Panc1 (cell line): ENCODE measurements around the gene SATB2. TPM values are rescaled to one million over a fixed set of nuclear protein-coding genes. Genes with fewer than 3 reads are reported as not detected.

Experiments
- ATAC-seq: fragments of 200-7000 bp; cut with Tn5 transposase; 2 replicates; pipeline ENCODE4 v1.9.1; 2020; ENCODE audit warnings: mild to moderate bottlenecking, moderate library complexity
- BruUV-seq: library from RNA; stranded (reverse); fragments of 400-500 nt; replicated peaks from 2 replicates; lab custom pipeline; 2021; lab: Mats Ljungman, UMichigan
- CTCF ChIA-PET: fragments of 300-600 bp; sonication (Branson Sonifier 250); formaldehyde crosslinking; loops from one replicate; lab custom pipeline; 2022; ENCODE audit warnings: antibody characterized with exemption; lab: Charles Lee
- POLR2A ChIA-PET: fragments of 300-600 bp; sonication (Branson Sonifier 250); formaldehyde crosslinking; loops from one replicate; lab custom pipeline; 2022; ENCODE audit warnings: antibody characterized with exemption; lab: Charles Lee
- DNase-seq: peaks from one replicate; pipeline ENCODE4 v3.0.0-alpha.2; 2010; ENCODE audit warnings: low read depth, low spot score
- H3K27ac ChIP-seq: 2 replicates; pipeline ENCODE4 v1.5.1; 2011; ENCODE audit warnings: mild to moderate bottlenecking, low read length, inconsistent platforms
- H3K27me3 ChIP-seq: fragments of 200-500 bp; sonication (Bioruptor generic); 2 replicates; pipeline ENCODE4 v1.6.0; 2014; ENCODE audit warnings: low read length, inconsistent platforms; ENCODE audit not compliant: control insufficient read depth, insufficient read depth
- H3K36me3 ChIP-seq: fragments of 200-500 bp; sonication (Bioruptor generic); 2 replicates; pipeline ENCODE4 v1.5.1; 2014; ENCODE audit warnings: inconsistent platforms, mild to moderate bottlenecking, low read length, moderate library complexity; ENCODE audit not compliant: control insufficient read depth, insufficient read depth
- H3K4me1 ChIP-seq: 2 replicates; pipeline ENCODE4 v1.5.1; 2011; ENCODE audit warnings: inconsistent platforms, mild to moderate bottlenecking, low read length, moderate library complexity; ENCODE audit not compliant: control insufficient read depth, insufficient read depth
- H3K4me3 ChIP-seq, 2 experiments: 2 replicates each; pipeline ENCODE4 v1.5.1; 2011 to 2012; ENCODE audit warnings: low read depth in 2 of 2, low read length in 2 of 2, mild to moderate bottlenecking in 2 of 2, inconsistent platforms in 1 of 2, moderate library complexity in 1 of 2
- H3K9me3 ChIP-seq: fragments of 200-500 bp; sonication (Bioruptor generic); 2 replicates; pipeline ENCODE4 v1.5.1; 2014; ENCODE audit warnings: low read depth, mild to moderate bottlenecking, inconsistent platforms, low read length, moderate library complexity; ENCODE audit not compliant: control insufficient read depth, insufficient read depth
- POLR2AphosphoS5 ChIP-seq: IDR thresholded peaks from 2 replicates; pipeline ENCODE4 v1.6.1; 2012; ENCODE audit warnings: mild to moderate bottlenecking, low read depth, low read length, moderate library complexity
- REST ChIP-seq, 2 experiments: IDR thresholded peaks; 2 replicates each; pipeline ENCODE4 v1.6.1; 2011 to 2012; ENCODE audit warnings: low read depth in 2 of 2, control low read depth in 1 of 2, low read length in 1 of 2, mild to moderate bottlenecking in 1 of 2, moderate library complexity in 1 of 2; ENCODE audit not compliant: insufficient read depth in 1 of 2
- SIN3A ChIP-seq: IDR thresholded peaks from 2 replicates; pipeline ENCODE4 v1.6.1; 2012; ENCODE audit warnings: low read depth, mild to moderate bottlenecking, low read length, moderate library complexity, borderline replicate concordance; ENCODE audit not compliant: insufficient read depth
- TCF7L2 ChIP-seq: IDR thresholded peaks from 2 replicates; pipeline ENCODE4 v1.6.1; 2011; ENCODE audit warnings: mild to moderate bottlenecking, low read depth, low read length, inconsistent platforms
- in situ Hi-C: cut with HindIII; loops from 2 replicates; pipeline ENCODE4 v1.10.0; 2016; ENCODE audit warnings: low sequenced_read_pairs, low pct_unique_long_range_greater_than_20kb
- intact Hi-C: fragments of 100-400 bp; cut with micrococcal nuclease; formaldehyde crosslinking; loops from one replicate; pipeline ENCODE4 v1.10.0; 2022; ENCODE audit not compliant: unreplicated experiment
- total RNA-seq: library from RNA; stranded (reverse); gene quantifications from one replicate; pipeline ENCODE4 v1.2.1, GENCODE V29; 2021; ENCODE audit not compliant: unreplicated experiment
- TF ChIP-seq, protein P1 (sequence below): fragments of 450-650 bp; IDR thresholded peaks from 2 replicates; pipeline ENCODE4 v1.5.1; 2017; ENCODE audit warnings: mild to moderate bottlenecking

The SATB2 gene
- total RNA-seq, 1 experiment from 2014 or later = 43.2 TPM

DNA sequence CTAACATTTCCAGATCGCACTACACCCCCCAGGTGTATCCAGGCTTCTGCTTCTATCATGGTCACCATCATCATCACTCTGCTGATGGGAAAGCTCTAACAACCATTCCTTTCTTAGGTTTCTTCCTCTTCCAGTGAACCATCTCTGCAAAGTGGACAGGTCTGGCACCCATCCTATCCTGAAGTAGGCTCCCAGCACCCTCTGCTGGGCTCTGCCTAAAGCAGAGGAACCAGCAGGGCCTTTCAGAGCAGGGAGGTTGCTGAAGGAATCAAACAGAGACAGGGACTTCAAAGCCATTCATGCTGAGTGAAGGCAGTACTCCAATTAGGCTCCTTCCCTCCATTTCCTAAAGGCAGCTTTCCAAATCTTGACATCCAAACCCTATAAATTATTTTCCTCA, 27.2 kb upstream of the SATB2 start:
- intact Hi-C loops (loop anchor here (2.0 to 10.0 kb wide), 4 partner anchors 257 to 1170 kb away; no protein-coding TSS in a partner anchor), in situ Hi-C loops (no loop called here)
- CTCF ChIA-PET = interaction anchor here (0.8 to 2.2 kb wide), 2 partner anchors 14 to 1104 kb away, joined by 3 to 6 read pairs; no protein-coding TSS in a partner anchor
- no peaks in the 10 kb centered on the region for H3K27me3 ChIP-seq
- DNase-seq = no peak
- POLR2A ChIA-PET = no interaction called here
- no peak for TF ChIP-seq TCF7L2
- TF ChIP-seq, protein P1, sequence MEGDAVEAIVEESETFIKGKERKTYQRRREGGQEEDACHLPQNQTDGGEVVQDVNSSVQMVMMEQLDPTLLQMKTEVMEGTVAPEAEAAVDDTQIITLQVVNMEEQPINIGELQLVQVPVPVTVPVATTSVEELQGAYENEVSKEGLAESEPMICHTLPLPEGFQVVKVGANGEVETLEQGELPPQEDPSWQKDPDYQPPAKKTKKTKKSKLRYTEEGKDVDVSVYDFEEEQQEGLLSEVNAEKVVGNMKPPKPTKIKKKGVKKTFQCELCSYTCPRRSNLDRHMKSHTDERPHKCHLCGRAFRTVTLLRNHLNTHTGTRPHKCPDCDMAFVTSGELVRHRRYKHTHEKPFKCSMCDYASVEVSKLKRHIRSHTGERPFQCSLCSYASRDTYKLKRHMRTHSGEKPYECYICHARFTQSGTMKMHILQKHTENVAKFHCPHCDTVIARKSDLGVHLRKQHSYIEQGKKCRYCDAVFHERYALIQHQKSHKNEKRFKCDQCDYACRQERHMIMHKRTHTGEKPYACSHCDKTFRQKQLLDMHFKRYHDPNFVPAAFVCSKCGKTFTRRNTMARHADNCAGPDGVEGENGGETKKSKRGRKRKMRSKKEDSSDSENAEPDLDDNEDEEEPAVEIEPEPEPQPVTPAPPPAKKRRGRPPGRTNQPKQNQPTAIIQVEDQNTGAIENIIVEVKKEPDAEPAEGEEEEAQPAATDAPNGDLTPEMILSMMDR = peak; percentile 55
- ATAC-seq = peak; percentile 74
- H3K36me3 ChIP-seq = no peaks in the 10 kb centered on the region
- no peaks in the 10 kb centered on the region for H3K4me1 ChIP-seq
- H3K4me3 ChIP-seq = no peak overlapping the region
- no TSS peak for BruUV-seq
- no peak overlapping the region for H3K27ac ChIP-seq
- no peaks in the 10 kb centered on the region for H3K9me3 ChIP-seq

DNA sequence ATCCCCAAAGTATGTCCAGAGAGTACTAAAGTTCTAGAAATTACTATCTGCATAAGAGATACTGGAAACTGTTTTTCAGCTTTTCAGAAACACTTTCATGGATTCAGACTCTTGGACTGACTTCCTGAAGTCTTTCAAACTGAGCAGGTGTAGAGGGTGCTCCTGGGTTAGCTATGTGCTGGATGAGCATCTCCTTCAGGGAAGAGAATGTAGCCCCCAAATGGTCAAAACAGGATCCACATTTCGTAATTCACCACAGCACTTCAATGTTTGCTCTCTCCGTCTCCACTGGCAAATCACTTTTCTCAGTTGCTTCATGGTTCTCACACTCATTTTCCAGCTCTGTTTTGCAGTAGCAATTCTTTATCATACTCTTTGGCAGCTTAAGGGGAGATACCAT, 23.2 kb upstream of the SATB2 start:
- Histone ChIP-seq H3K9me3 (no peaks in the 10 kb centered on the region), H3K4me1 (no peaks in the 10 kb centered on the region), H3K27me3 (no peaks in the 10 kb centered on the region), H3K4me3 (no peak overlapping the region), H3K36me3 (no peaks in the 10 kb centered on the region), H3K27ac (no peak overlapping the region)
- ATAC-seq (no peak), DNase-seq (no peak)
- TF ChIP-seq SIN3A = no peak
- TF ChIP-seq, protein P1 = 0 out of 2 replicates have a peak, but pooled peaks have one; percentile 6
- intact Hi-C loops = loop anchor here (10.0 kb wide), 1 partner anchor 1106 kb away; no protein-coding TSS in a partner anchor
- in situ Hi-C loops = no loop called here
- CTCF ChIA-PET = interaction anchor here (0.9 kb wide), 1 partner anchor 10 kb away, joined by 5 read pairs; no protein-coding TSS in a partner anchor
- BruUV-seq = no TSS peak
- POLR2A ChIA-PET = interaction anchor here (0.6 kb wide), 1 partner anchor 29 kb away, joined by 3 read pairs; no protein-coding TSS in a partner anchor

- in situ Hi-C loops = no loop called here
These were observed 19.6 kb upstream of the SATB2 start for GRCh38 chr2:199477277-199477834.

More at GRCh38 chr2:199477277-199477834, 19.6 kb upstream of the SATB2 start:
- no peaks in the 10 kb centered on the region for H3K36me3 ChIP-seq
- DNase-seq (no peak), ATAC-seq (no peak)
- H3K4me1 ChIP-seq = no peaks in the 10 kb centered on the region
- intact Hi-C loops = no loop called here
- H3K4me3 ChIP-seq = no peak overlapping the region
- no TSS peak for BruUV-seq
- TF ChIP-seq SIN3A (no peak), TCF7L2 (no peak), REST (IDR thresholded peaks at IDR 0.05; ENCODE audit: insufficient read depth in 1 of 2, low read depth in 2 of 2, low read length in 1 of 2) (no peak), POLR2AphosphoS5 (no peak)
- TF ChIP-seq, protein P1 = no peak
- H3K27me3 ChIP-seq = peaks cover 4% of the 10 kb centered on the region; the same call in 1 of the 2 replicates
- no peaks in the 10 kb centered on the region for H3K9me3 ChIP-seq
- no peak overlapping the region for H3K27ac ChIP-seq
- ChIA-PET CTCF (no interaction called here), POLR2A (no interaction called here)
